Medulla oblongata (tissue), 1 donor: ENCODE results near the gene SLC36A2.

Source experiments
- DNase-seq: peaks from one replicate; pipeline ENCODE4 v3.0.0-alpha.2; 2015; ENCODE audit errors: extremely low spot score

Gene SLC36A2

GRCh38 chr5:151283120-151283825 is 64.1 kb downstream of the SLC36A2 start:
- no peak for DNase-seq

GRCh38 chr5:151281001-151281639 is 66.2 kb downstream of the SLC36A2 start:
- no peak for DNase-seq

GRCh38 chr5:151280443-151280842 is 66.9 kb downstream of the SLC36A2 start:
- no peak for DNase-seq

DNA sequence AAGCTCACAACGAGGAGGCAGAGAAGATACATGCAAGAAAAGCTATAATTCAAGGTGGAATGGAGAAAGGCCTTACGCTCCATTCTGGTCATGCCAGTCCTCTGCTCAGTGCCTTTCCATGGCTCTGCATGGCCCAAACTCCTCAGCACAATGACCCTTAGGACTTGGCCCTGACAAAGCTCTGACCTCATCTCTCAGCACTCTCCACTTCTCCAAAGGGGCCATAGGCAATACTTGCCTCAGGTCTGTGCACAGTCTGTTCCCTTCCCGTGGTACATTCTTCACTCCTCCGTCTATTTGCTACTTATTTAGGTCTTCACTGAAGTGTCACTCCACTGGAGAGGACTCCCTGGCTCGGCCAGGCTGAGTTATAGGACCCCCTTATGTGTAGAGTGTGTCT is 68.5 kb downstream of the SLC36A2 start:
- no peak for DNase-seq

DNA sequence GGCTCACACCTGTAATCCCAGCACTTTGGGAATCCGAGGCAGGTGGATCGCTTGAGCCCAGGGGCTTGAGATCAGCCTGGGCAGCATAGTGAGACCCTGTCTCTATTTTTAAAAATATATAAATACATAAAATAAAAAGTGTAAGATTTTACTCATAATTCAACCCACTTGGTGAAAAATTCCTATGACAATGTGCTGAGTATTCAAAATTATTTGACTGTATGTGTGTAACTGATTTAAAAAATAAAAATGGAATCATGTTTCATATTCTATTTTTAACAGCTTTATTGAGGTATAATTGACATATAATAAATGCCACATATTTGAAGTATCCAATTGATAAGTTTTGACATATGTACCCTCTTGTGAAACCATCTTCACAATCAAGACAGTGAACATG is 71.6 kb downstream of the SLC36A2 start:
- no peak for DNase-seq

DNA sequence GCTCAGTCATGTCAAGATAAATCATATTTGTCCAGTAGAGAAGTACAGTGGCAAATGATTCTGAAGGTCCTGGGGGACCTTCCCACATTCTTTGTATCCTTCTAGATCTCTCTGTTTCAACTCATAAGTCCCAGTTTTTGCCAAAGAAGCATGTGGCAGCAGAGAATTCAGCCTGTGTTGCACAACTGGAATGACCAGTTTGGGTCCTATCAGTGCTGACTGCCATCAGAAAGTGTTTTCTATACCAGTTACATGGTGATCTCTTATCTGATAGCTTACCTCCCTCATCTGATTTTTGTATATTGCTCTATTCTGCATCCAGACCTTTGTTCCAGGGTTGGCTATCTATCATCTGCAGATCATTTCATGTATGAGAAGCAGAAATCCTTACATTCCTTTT is 72.7 kb downstream of the SLC36A2 start:
- no peak for DNase-seq

GRCh38 chr5:151271336-151271735 is 76.0 kb downstream of the SLC36A2 start:
- DNase-seq: no peak

- DNase-seq: no peak
Observed at GRCh38 chr5:151270599-151270998, 76.8 kb downstream of the SLC36A2 start.

DNA sequence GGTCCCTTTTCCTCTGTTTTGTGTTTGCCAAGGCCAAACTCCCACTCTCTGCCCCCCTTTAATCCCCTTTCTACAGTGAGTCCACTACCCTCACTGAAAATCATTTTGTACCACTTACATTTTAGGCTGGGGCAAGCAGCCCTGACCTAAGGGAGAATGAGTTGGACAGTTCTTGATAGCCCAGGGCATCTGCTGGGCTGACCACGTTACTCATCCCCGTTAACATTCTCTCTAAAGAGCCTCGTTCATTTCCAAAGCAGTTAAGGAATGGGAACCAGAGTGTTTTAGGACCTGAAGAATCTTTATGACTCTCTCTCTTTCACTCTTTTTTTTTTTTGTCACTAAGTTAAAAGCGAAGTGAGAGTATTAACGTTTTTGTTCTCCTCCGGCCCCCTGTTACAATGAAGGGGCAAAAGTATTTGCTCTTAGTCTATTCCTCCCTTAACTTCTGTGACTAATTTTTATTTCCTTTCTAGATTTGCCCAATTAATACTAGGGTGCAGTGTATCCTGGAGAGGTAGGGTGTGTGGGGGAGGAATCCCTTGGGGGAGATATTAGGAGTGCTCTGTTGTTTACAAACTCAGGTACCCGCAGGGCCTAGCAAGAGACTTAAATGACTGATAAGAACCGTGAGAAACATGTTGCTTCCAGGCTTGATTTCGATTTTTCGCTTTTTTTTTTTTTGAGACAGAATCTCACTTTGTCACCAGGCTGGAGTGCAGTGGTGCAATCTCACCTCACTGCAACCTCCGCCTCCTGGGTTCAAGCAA is 79.7 kb downstream of the SLC36A2 start:
- DNase-seq: no peak
